MCF 10A (cell line): ENCODE results near the gene SP5. TPM values are rescaled to one million over a fixed set of nuclear protein-coding genes. Genes with fewer than 3 reads are reported as not detected.
"Not testable (repeated sequence)": the region's sequence is repeated elsewhere in the genome, so short reads cannot be mapped to it uniquely, and the experiment has no call there.

Source experiments
- BruUV-seq: library from RNA; stranded (reverse); fragments of 400-500 nt; replicated peaks from 2 replicates; lab custom pipeline; 2021; lab: Mats Ljungman, UMichigan
- CTCF ChIA-PET: fragments of 300-600 bp; sonication (Branson Sonifier 250); formaldehyde crosslinking; extraction: SDS; loops from one replicate; lab custom pipeline; 2021; ENCODE audit warnings: antibody characterized with exemption, inconsistent platforms; lab: Yijun Ruan, JAX
- POLR2A ChIA-PET: fragments of 300-600, 350-650 bp; sonication (Branson Sonifier 250); formaldehyde crosslinking; extraction: SDS; loops from one replicate; lab custom pipeline; 2020; ENCODE audit warnings: antibody characterized with exemption, inconsistent platforms; lab: Yijun Ruan, JAX
- DNase-seq: peaks from one replicate; pipeline ENCODE4 v3.0.0-alpha.2; 2018; ENCODE audit not compliant: unreplicated experiment
- H3K27ac Mint-ChIP-seq: one replicate; pipeline ENCODE4 v1.8.0; 2022; ENCODE audit warnings: mild to moderate bottlenecking, low read depth, mixed read lengths; ENCODE audit not compliant: unreplicated experiment
- H3K27me3 Mint-ChIP-seq: one replicate; pipeline ENCODE4 v1.8.0; 2022; ENCODE audit warnings: mixed read lengths; ENCODE audit not compliant: insufficient read depth, unreplicated experiment
- H3K36me3 Mint-ChIP-seq: one replicate; pipeline ENCODE4 v1.8.0; 2022; ENCODE audit warnings: mild to moderate bottlenecking, moderate library complexity, mixed read lengths; ENCODE audit not compliant: insufficient read depth, unreplicated experiment
- H3K4me1 Mint-ChIP-seq: one replicate; pipeline ENCODE4 v1.8.0; 2022; ENCODE audit warnings: mixed read lengths; ENCODE audit not compliant: insufficient read depth, unreplicated experiment
- H3K4me3 Mint-ChIP-seq: one replicate; pipeline ENCODE4 v1.8.0; 2022; ENCODE audit warnings: mild to moderate bottlenecking, moderate library complexity, mixed read lengths; ENCODE audit not compliant: unreplicated experiment
- H3K9me3 Mint-ChIP-seq: one replicate; pipeline ENCODE4 v1.8.0; 2022; ENCODE audit warnings: mixed read lengths; ENCODE audit not compliant: unreplicated experiment
- intact Hi-C: fragments of 100-400 bp; cut with micrococcal nuclease; formaldehyde crosslinking; loops from 2 replicates; pipeline ENCODE4 v1.14.1; 2022
- total RNA-seq: library from RNA; stranded (reverse); gene quantifications from 2 replicates; pipeline ENCODE4 v1.2.3, GENCODE V29; 2022
- TF ChIP-seq, protein P1 (sequence below): fragments of 200-600 bp; IDR thresholded peaks from one replicate; pipeline ENCODE4 v1.8.0; 2022; ENCODE audit warnings: antibody characterized with exemption, mild to moderate bottlenecking; ENCODE audit not compliant: unreplicated experiment

Gene SP5
- total RNA-seq, 1 experiment from 2014 or later: not detected

DNA sequence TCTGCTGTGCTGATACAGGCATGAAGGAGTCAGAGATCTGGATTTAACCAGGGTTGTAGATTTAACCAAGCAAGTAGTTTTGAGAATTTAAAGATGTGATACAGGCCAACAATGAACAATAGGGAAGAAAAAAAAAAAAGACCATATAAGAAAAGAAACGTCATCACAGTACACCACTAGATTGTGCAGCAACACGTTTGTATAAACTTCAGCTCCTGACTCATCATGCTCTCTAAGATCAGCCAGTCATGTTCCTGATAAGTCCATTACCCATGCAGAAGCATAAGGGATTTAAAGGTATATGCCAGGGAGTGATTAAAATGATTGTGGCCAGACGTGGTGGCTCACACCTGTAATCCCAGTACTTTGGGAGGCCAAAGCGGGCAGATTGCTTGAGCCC lies 32.8 kb downstream of the SP5 start:
- Mint-ChIP-seq H3K9me3 (no peaks in the 10 kb centered on the region), H3K4me1 (peaks cover 27% of the 10 kb centered on the region), H3K4me3 (peak overlapping the region; percentile 57), H3K36me3 (no peaks in the 10 kb centered on the region), H3K27me3 (no peaks in the 10 kb centered on the region), H3K27ac (peak overlapping the region; percentile 90)
- peak; percentile 85 for DNase-seq
- TF ChIP-seq, protein P1, sequence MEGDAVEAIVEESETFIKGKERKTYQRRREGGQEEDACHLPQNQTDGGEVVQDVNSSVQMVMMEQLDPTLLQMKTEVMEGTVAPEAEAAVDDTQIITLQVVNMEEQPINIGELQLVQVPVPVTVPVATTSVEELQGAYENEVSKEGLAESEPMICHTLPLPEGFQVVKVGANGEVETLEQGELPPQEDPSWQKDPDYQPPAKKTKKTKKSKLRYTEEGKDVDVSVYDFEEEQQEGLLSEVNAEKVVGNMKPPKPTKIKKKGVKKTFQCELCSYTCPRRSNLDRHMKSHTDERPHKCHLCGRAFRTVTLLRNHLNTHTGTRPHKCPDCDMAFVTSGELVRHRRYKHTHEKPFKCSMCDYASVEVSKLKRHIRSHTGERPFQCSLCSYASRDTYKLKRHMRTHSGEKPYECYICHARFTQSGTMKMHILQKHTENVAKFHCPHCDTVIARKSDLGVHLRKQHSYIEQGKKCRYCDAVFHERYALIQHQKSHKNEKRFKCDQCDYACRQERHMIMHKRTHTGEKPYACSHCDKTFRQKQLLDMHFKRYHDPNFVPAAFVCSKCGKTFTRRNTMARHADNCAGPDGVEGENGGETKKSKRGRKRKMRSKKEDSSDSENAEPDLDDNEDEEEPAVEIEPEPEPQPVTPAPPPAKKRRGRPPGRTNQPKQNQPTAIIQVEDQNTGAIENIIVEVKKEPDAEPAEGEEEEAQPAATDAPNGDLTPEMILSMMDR: no peak
- no TSS peak for BruUV-seq
- POLR2A ChIA-PET: interaction anchor here (0.6 to 2.2 kb wide), 5 partner anchors 9 to 704 kb away, joined by 3 to 22 read pairs (median 4); partner anchors contain the start of gene ERICH2
- CTCF ChIA-PET: interaction anchor here (0.6 to 1.2 kb wide), 4 partner anchors 9 to 338 kb away, joined by 3 to 8 read pairs (median 4); no protein-coding TSS in a partner anchor
- intact Hi-C loops: no loop called here

DNA sequence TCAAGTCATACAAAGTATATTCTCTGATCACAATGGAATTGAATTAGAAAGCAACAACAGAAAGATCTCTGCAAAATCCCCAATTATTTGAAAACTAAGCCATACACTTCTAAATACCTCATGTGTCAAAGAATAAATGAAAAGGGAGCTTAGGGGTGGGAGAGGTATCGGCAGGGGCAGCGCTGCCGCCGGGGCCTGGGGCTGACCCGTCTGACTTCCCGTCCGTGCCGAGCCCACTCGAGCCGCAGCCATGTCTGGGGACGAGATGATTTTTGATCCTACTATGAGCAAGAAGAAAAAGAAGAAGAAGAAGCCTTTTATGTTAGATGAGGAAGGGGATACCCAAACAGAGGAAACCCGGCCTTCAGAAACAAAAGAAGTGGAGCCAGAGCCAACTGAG lies 36.4 kb downstream of the SP5 start:
- BruUV-seq, POLR2A ChIA-PET, H3K27ac Mint-ChIP-seq, intact Hi-C loops, DNase-seq, H3K27me3 Mint-ChIP-seq, H3K4me3 Mint-ChIP-seq, H3K9me3 Mint-ChIP-seq, H3K4me1 Mint-ChIP-seq, H3K36me3 Mint-ChIP-seq: not testable (repeated sequence)
- CTCF ChIA-PET: interaction anchor here (0.6 to 1.3 kb wide), 2 partner anchors 61 to 64 kb away, joined by 3 to 6 read pairs; no protein-coding TSS in a partner anchor

- POLR2A ChIA-PET: interaction anchor here (0.8 kb wide), 1 partner anchor 17 kb away, joined by 4 read pairs; no protein-coding TSS in a partner anchor
- no peak for DNase-seq
- TF ChIP-seq, protein P1: no peak
- H3K4me3 Mint-ChIP-seq: no peak overlapping the region
- no peaks in the 10 kb centered on the region for H3K27me3 Mint-ChIP-seq
- BruUV-seq: no TSS peak
- no peak overlapping the region for H3K27ac Mint-ChIP-seq
- no peaks in the 10 kb centered on the region for H3K36me3 Mint-ChIP-seq
- CTCF ChIA-PET: interaction anchor here (0.6 to 0.7 kb wide), 3 partner anchors 14 to 49 kb away, joined by 3 to 4 read pairs (median 3); no protein-coding TSS in a partner anchor
- H3K9me3 Mint-ChIP-seq: no peaks in the 10 kb centered on the region
- intact Hi-C loops: no loop called here
- no peaks in the 10 kb centered on the region for H3K4me1 Mint-ChIP-seq
These were observed 46.4 kb downstream of the SP5 start for GRCh38 chr2:170761572-170761971.

DNA sequence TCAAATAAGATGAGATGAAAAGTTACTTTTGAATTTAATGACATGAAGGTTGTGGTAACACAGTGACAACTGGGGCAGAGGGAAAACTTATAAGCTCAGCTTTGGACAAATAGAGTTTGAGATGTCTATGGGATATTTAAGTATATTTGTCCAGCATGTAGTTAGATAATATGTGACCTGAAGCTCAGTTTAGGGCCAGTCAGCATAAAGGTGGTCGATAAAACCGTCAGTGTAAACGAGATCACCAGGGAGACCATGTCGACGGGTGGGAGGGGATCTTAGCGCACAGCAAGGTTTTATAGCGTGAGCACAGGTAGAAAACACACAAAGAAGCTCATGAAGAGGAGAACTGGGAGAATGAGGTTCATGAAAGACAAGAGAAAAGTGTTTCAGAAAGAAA lies 47.6 kb downstream of the SP5 start:
- no peaks in the 10 kb centered on the region for H3K9me3 Mint-ChIP-seq
- no TSS peak for BruUV-seq
- ChIA-PET CTCF (interaction anchor here (0.6 to 1.2 kb wide), 2 partner anchors 110 to 208 kb away, joined by 3 read pairs; no protein-coding TSS in a partner anchor), POLR2A (interaction anchor here (0.7 to 1.2 kb wide), 2 partner anchors 8 to 24 kb away, joined by 3 read pairs; no protein-coding TSS in a partner anchor)
- no peaks in the 10 kb centered on the region for H3K27me3 Mint-ChIP-seq
- TF ChIP-seq, protein P1: no peak
- no peaks in the 10 kb centered on the region for H3K4me1 Mint-ChIP-seq
- intact Hi-C loops: no loop called here
- DNase-seq: no peak
- no peak overlapping the region for H3K4me3 Mint-ChIP-seq
- no peaks in the 10 kb centered on the region for H3K36me3 Mint-ChIP-seq
- peak overlapping the region; percentile 12 for H3K27ac Mint-ChIP-seq
